MCF 10A (cell line): Measurements from ENCODE around the gene IRF1. TPM values are rescaled to one million over a fixed set of nuclear protein-coding genes. Genes with fewer than 3 reads are reported as not detected.

ENCODE experiments used
- BruUV-seq: library from RNA; stranded (reverse); fragments of 400-500 nt; replicated peaks from 2 replicates; lab custom pipeline; 2021; lab: Mats Ljungman, UMichigan
- CTCF ChIA-PET: fragments of 300-600 bp; sonication (Branson Sonifier 250); formaldehyde crosslinking; extraction: SDS; loops from one replicate; lab custom pipeline; 2021; ENCODE audit warnings: antibody characterized with exemption, inconsistent platforms; lab: Yijun Ruan, JAX
- POLR2A ChIA-PET: fragments of 300-600, 350-650 bp; sonication (Branson Sonifier 250); formaldehyde crosslinking; extraction: SDS; loops from one replicate; lab custom pipeline; 2020; ENCODE audit warnings: antibody characterized with exemption, inconsistent platforms; lab: Yijun Ruan, JAX
- DNase-seq: peaks from one replicate; pipeline ENCODE4 v3.0.0-alpha.2; 2018; ENCODE audit not compliant: unreplicated experiment
- H3K27ac Mint-ChIP-seq: one replicate; pipeline ENCODE4 v1.8.0; 2022; ENCODE audit warnings: mild to moderate bottlenecking, low read depth, mixed read lengths; ENCODE audit not compliant: unreplicated experiment
- H3K27me3 Mint-ChIP-seq: one replicate; pipeline ENCODE4 v1.8.0; 2022; ENCODE audit warnings: mixed read lengths; ENCODE audit not compliant: insufficient read depth, unreplicated experiment
- H3K36me3 Mint-ChIP-seq: one replicate; pipeline ENCODE4 v1.8.0; 2022; ENCODE audit warnings: mild to moderate bottlenecking, moderate library complexity, mixed read lengths; ENCODE audit not compliant: insufficient read depth, unreplicated experiment
- H3K4me1 Mint-ChIP-seq: one replicate; pipeline ENCODE4 v1.8.0; 2022; ENCODE audit warnings: mixed read lengths; ENCODE audit not compliant: insufficient read depth, unreplicated experiment
- H3K4me3 Mint-ChIP-seq: one replicate; pipeline ENCODE4 v1.8.0; 2022; ENCODE audit warnings: mild to moderate bottlenecking, moderate library complexity, mixed read lengths; ENCODE audit not compliant: unreplicated experiment
- H3K9me3 Mint-ChIP-seq: one replicate; pipeline ENCODE4 v1.8.0; 2022; ENCODE audit warnings: mixed read lengths; ENCODE audit not compliant: unreplicated experiment
- CTCF ChIP-seq: fragments of 200-600 bp; IDR thresholded peaks from one replicate; pipeline ENCODE4 v1.8.0; 2022; ENCODE audit warnings: antibody characterized with exemption, mild to moderate bottlenecking; ENCODE audit not compliant: unreplicated experiment
- intact Hi-C: fragments of 100-400 bp; cut with micrococcal nuclease; formaldehyde crosslinking; loops from 2 replicates; pipeline ENCODE4 v1.14.1; 2022
- total RNA-seq: library from RNA; stranded (reverse); gene quantifications from 2 replicates; pipeline ENCODE4 v1.2.3, GENCODE V29; 2022

The IRF1 gene
- total RNA-seq, 1 experiment from 2014 or later = 18.7 TPM

DNA sequence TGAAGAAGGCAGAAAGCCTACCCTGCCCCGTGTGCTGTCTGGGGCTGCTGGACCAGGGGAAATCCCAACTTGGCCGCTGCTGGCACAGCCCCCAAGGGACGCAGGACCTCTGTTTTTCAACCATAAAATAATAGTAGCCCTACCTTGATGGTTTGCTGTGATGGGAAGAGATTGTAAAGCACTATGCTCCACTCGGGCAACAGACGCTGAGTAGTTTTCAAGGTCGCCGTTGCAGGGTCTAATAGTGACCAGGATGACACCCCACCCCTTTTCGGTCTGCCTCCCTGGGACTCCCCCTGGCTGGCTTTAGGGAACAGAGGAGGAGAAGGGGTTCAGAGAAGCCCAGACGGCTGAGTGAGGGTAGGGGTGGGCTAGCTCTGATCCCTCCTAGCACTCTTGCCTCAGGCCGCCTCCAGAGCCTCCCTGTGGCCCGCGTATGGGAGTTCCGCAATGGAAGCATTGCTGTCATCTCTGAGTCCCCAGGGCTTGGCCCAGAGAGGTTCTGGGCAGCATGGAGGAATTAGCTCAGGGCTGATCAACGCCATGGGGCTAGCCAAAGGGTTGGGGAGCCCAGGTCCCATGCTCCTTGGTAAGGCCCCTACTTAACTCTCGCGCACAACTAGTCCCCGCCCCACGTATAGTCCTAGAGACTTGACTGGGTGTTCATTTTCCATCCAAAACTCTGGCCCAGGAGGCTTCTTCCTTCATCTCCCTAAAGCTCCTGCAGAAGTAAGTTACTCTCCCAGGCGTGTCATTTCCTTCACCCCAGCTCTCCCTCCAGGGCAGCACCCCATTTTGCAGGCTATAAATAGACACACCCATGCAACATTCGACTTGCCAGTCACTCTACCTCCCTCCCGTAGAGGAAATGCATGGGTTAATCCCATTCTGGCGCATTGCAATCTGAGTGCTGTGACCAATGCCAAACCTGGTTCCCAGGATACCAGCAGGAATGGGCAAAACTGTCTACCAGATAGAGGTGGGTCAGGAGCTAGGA lies 1.1 kb upstream of the IRF1 start:
- Mint-ChIP-seq H3K4me1 (peaks cover 41% of the 10 kb centered on the region), H3K36me3 (peaks cover 15% of the 10 kb centered on the region), H3K27me3 (no peaks in the 10 kb centered on the region), H3K27ac (peak overlapping the region; percentile 84), H3K9me3 (no peaks in the 10 kb centered on the region), H3K4me3 (peak overlapping the region; percentile 87)
- CTCF ChIA-PET = interaction anchor here (0.6 to 21.5 kb wide), 17 partner anchors 9 to 429 kb away, joined by 3 to 359 read pairs (median 6); no protein-coding TSS in a partner anchor
- BruUV-seq = no TSS peak
- intact Hi-C loops = loop anchor here (10.0 kb wide), 1 partner anchor 197 kb away; the partner anchor contains the start of gene SLC22A4
- DNase-seq = peak; percentile 30
- POLR2A ChIA-PET = interaction anchor here (0.9 to 5.6 kb wide), 20 partner anchors 8 to 198 kb away, joined by 3 to 88 read pairs (median 14); partner anchors contain the start of genes RAD50, SLC22A4 and SLC22A5
- no peak for TF ChIP-seq CTCF

- intact Hi-C loops = loop anchor here (1.0 to 10.0 kb wide), 3 partner anchors 71 to 310 kb away; partner anchors contain the start of gene SLC22A4
- H3K36me3 Mint-ChIP-seq = peaks cover 32% of the 10 kb centered on the region
- BruUV-seq = no TSS peak
- H3K9me3 Mint-ChIP-seq = no peaks in the 10 kb centered on the region
- peaks cover 49% of the 10 kb centered on the region for H3K4me1 Mint-ChIP-seq
- DNase-seq = peak; percentile 40
- H3K27ac Mint-ChIP-seq = peak overlapping the region; percentile 84
- no peak for TF ChIP-seq CTCF
- ChIA-PET CTCF (interaction anchor here (0.6 to 21.5 kb wide), 35 partner anchors 9 to 507 kb away, joined by 3 to 359 read pairs (median 5); no protein-coding TSS in a partner anchor), POLR2A (interaction anchor here (0.5 to 5.6 kb wide), 32 partner anchors 10 to 838 kb away, joined by 3 to 88 read pairs (median 6); partner anchors contain the start of genes SLC22A4 and SLC22A5)
- H3K4me3 Mint-ChIP-seq = peak overlapping the region; percentile 87
- H3K27me3 Mint-ChIP-seq = no peaks in the 10 kb centered on the region
Observed at GRCh38 chr5:132489871-132490483, 596 bp downstream of the IRF1 start.

GRCh38 chr5:132489051-132489770 lies 1.4 kb downstream of the IRF1 start:
- Mint-ChIP-seq H3K27me3 (no peaks in the 10 kb centered on the region), H3K4me1 (peaks cover 49% of the 10 kb centered on the region), H3K9me3 (no peaks in the 10 kb centered on the region), H3K36me3 (peaks cover 39% of the 10 kb centered on the region), H3K27ac (no peak overlapping the region), H3K4me3 (peak overlapping the region; percentile 87)
- CTCF ChIA-PET = interaction anchor here (0.7 to 21.5 kb wide), 24 partner anchors 8 to 331 kb away, joined by 3 to 359 read pairs (median 5); no protein-coding TSS in a partner anchor
- no peak for DNase-seq
- BruUV-seq = TSS peak; percentile 39
- TF ChIP-seq CTCF = no peak
- intact Hi-C loops = no loop called here
- POLR2A ChIA-PET = interaction anchor here (0.6 to 5.6 kb wide), 23 partner anchors 10 to 295 kb away, joined by 3 to 88 read pairs (median 12); partner anchors contain the start of genes SLC22A4 and SLC22A5
